ENCODE results near the gene PEX5.
A peak's percentile ranks its signal among the peaks of the same experiment; 100 is the strongest.
"Not testable (repeated sequence)": the region's sequence is repeated elsewhere in the genome, so short reads cannot be mapped to it uniquely, and the experiment has no call there.

Gene PEX5

DNA sequence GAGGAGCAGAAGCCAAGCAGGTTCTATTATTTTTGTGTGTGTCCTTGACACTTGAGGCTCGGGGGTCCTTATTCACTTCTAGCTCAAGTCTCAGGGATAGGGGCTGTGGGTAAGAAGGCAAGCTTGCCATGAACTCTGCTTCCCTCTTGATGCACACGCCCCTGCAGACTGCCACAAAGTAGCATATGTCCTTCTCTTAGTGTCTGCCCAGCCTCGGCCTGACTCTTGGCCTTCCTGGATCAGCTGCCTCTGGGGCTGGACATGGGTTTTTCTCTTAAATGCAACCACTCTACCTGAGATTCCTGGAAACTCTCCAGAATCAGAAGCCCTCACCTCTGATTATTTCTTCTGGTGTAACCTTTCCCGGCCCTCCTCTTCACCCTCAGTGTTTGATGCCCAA is 28.2 kb upstream of the PEX5 start:
- DNase-seq, result no peak

DNA sequence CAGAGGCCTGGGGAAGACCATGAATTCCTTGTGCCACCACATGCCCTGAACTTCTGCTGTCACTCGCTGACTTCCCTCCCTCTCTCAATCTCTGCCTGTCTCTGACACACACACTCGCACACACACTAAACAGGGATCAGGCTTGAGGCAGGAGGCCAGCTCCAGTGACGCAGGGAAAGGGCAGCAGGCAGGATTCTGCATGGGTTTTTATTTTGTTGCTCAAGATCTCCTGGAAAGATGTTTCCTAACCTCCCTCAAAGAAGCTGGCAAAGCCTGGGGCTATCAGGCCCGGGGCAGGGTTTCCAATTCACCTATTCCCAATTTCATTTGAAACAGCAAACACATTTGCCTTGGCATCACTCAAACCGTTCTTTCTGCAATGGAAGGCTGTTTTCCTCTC is 27.7 kb upstream of the PEX5 start:
- no peak for DNase-seq

DNA sequence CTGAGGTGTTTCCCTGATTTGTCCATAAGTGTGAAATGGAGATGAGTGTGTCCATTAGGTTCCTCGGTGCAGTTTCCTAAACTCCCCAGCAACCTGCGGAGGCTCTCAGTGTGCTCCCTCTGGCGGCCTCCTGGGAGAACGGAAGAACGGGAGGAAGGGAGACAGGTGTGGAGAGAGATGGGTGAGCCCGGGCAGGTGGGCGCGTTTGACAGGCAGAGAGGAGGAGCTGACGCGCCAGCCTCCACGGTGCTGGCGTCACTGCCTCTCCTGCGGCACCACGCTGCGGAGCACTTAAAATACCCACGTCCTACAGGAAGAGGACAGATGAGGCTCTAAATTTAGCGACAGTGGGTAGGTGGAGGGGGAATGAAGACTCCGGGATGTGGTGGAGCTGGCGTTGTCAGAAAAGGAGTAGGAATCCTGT is 26.8 kb upstream of the PEX5 start:
- DNase-seq, result peak in 1 of 2 donors; percentile 22

DNA sequence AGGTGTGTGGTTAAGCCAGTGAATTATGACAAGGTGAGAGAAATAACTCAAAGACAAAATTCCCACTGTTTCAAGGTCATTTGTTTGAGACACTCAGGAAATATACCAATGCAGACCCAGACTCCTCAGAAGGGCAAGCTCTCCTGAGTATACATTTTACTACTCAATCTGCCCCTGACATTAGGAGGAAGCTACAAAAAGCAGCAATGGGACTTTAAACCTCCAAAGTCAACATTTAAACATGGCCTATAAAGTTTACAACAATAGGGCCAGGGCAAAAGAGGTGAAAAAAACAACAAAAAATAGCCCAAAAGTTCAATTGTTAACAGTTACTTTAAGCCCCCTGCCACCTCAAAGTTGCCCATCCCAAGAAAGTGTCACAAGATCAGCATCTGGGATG is 19.5 kb upstream of the PEX5 start:
- no peak for DNase-seq

DNA sequence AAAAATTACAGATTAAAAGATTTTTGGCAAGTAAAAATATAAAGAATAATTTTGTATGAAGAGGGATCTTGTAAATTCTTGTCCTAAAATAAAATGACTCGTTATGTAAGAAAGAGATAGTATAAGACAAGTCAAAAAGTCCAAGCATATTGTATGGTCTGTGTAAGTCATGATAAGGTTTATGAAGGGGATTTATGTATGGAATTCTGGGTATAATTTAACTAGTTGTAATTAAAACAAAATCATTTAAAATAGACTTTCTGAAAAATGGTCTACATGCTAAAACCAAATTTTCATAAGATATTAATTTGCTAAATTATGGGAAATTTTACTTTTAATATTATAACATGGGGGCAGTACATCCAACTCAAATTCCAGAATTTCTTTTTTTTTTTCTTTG is 17.6 kb upstream of the PEX5 start:
- no peak for DNase-seq

DNA sequence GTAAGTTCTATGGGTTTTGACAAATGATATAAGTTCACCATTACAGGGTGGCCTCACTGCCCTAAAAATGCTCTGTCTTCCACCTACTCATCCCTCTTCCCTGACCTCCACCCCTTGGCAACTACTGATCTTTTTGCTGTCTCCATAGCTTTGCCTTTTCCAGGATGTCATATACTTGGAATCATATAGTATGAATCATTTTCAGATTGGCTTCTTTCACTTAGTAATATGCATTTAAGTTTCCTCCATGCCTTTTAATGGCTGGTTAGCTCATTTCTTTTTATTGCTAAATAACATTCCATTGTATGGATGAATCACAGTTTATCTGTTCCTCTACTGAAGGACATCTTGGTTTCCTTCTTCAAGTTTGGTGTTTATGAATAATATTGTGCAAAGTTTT is 14.0 kb upstream of the PEX5 start:
- no peak for DNase-seq

DNA sequence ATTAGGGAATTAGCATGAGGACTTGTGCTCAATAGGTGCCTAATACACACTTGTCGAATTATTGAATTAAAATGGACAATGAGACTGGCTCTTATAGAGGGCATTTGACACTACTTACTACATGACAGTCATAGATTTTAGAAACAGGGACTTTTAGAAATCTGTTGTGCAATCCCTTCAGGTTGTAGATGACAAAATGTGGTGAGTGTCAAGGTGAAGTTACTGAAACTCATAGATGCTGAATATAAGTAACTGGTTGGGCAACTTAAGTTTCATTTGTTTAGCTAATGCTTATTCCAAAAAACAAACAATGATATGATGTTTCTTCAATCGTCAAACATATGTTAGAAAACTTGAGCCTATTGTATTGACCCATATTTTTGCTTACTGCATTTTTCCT is 12.9 kb upstream of the PEX5 start:
- DNase-seq, result no peak

DNA sequence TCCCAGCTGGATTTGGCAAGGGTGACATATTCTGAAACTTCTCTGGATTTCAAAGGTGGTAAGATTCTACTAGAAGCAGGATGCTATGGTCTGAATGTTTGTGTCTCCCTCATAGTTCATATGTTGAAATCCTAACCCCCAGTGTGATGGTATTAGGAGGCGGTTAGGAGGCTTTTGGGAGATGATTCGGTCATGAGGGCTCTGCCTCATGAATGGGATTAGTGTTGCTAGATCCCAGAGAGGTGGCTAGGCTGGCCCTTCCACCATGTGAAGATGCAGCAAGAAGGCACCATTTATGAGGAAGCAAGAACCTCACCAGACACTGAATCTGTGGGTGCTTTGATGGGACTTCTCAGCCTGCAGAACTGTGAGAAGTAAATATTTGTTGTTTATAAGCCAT is 11.0 kb upstream of the PEX5 start:
- DNase-seq, result no peak

DNA sequence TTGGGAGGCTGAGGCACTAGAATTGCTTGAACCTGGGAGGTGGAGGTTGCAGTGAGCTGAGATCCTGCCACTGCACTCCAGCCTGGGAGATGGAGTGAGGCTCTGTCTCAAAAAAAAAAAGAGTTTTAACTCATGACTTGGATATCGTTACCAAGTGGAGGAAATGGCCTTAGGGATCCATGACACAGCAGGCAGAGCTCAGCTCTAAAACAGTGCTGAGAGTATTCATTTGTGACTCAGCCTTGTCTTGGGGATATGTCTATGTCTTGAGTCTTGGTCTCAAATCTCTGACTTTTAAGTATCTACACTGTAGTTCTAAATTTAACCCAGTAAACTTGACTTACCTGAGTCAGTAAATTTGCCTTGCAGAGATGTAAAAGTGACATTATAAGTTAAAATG is 8.8 kb upstream of the PEX5 start:
- no peak for DNase-seq

DNA sequence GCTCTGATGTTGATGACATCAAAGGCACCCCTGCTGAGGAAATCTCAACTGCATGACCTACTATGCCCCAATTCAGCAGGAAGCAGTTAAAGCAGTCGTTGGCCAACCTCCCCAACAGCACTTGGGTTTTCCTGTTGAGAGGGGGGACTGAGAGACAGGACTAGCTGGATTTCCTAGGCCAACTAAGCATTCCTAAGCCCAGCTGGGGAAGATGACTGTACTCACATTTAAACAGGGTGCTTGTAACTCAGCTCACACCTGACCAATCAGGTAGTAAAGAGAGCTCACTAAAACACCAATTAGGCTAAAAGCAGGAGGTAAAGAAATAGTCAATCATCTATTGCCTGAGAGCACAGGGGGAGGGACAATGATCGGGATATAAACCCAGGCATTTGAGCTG is 3.4 kb upstream of the PEX5 start:
- not testable (repeated sequence) for DNase-seq

DNA sequence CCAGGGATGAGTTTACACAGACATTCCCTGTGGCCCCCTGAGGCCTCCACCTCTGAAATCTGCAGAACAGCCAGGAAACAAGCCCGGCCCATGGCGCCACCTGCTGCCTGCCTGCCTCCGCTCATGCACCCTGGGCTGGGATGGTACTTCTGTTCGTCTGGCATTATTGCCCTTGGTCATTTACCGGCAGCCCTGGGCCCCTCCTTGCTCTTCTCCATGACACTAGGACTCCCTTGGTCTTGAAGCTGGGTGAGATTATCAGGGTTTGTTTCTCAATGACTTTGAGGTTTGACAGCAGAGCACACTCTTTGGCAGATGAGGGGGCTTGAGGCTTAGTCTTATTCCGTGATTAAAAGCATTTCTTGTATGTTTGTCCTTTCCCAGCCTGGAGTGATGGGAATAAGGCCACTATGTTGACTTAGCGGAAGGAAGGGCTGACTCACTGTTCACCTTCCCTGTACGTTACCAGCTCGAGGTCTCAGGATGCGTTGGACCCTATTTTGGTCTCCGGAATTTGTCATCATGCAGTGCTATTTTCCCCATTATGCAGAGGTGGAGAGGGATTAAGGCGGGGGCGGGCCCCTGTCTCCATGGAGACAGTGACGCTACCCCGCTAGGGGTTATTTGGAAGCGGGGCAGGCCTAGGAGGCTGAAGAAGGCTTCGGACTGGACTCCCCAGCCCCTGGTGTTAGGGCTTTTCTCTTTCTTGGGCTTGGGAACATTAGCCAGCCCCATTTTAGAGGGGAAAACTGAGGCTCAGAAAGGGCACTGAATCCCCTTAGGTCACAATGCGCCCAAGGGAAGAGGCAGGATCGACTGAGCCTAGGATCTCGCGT is 706 bp upstream of the PEX5 start:
- peak; percentile 63 to 64 for DNase-seq

DNA sequence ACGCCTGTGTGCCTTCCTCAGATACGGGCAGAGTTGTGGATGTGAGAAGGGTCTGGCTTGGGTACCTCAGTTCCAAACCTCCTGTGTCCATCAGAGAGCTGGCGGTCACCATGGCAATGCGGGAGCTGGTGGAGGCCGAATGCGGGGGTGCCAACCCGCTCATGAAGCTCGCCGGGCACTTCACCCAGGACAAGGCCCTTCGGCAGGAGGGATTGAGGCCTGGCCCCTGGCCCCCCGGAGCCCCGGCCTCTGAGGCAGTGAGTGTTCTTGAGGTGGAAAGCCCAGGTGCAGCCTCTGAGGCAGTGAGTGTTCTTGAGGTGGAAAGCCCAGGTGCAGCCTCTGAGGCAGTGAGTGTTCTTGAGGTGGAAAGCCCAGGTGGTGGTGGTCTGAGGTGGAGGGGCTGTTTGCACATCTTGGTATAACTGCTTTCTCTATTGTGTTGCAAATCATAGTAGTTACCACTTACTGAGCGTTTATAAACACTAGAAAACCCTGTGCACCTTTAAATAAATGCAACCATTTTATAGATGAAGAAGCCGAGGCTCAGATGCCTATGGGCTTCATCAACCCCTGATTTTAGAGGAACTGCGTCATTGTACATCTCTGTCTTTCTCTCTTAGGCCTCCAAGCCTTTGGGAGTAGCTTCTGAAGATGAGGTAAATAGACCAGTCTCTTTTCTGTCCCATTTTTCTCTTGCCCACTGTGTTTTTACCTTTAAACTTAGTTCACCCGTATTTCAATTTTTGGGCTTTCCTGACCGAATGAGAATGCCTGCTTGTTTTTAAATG is 976 bp downstream of the PEX5 start:
- DNase-seq, result no peak

DNA sequence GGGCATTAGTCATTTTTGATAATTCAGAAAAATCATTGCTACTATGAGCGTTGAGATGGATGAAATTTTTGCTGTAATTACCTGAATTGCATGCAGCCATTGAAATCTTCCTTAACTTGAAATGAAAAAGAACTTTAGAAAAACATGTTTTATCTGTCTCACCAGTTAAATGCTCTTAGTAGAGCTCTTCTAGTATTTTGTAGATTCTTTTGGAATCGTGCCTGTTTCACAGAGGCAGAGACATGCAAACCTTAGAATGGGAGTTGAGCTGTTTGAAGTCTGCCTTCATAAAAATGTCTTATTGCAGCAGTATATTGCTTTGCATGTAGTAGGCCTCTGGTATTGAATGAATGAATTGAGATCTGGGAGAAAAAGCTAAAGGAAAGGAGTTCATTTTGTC is 4.2 kb downstream of the PEX5 start:
- no peak for DNase-seq

DNA sequence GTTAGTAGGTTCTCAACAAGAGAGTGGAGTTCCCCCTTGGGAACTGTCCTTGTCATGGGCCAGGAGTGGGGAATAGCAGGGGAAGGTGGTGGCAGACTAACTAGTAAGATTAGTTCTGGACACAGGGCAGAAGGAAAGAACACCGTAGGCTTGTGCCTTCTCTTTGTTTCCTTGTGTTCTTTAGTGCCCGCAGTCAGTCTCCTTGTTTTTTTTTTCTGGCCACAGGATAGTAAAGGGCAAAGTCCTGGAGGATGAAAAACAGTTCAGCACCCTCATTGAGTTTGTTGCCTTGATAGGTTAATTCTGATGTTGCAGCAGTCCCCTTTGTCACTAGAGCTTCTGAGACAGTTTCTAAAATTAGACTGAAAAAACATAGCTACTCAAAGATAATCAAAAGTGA is 8.4 kb downstream of the PEX5 start:
- DNase-seq, result no peak

DNA sequence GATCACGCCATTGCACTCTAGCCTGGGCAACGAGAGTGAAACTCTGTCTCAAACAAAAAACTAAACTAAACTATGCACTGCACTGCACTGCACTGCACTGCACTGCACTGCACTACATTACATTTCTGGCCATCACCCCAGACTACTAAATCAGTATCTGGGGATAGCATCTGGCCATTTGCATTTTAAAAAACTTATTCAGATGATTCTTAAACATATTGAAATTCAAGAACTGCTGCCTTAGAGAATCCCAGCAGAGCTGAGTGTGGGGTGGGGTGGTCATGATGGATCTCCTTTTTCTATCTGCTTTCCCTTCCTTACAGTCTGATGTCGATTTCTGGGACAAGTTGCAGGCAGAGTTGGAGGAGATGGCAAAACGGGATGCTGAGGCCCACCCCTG is 13.6 kb downstream of the PEX5 start:
- DNase-seq, result no peak

DNA sequence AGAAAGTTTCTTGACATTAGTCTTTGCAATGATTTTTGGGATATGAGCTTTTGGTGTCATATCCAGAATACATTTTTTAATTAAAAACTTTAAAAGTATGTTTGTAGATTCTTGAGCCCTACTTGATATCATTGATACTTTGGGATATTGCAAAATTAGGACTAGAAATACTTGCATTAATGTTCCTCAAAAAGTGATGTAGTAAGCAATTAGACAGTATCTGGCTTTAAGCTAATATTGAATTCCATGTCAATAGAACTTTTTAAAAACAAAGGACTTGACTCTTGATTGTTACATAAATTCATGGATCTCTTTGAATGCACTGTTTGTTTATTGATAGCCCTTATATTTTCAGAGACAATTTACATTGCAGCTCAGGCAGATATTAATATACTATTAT is 15.6 kb downstream of the PEX5 start:
- no peak for DNase-seq

DNA sequence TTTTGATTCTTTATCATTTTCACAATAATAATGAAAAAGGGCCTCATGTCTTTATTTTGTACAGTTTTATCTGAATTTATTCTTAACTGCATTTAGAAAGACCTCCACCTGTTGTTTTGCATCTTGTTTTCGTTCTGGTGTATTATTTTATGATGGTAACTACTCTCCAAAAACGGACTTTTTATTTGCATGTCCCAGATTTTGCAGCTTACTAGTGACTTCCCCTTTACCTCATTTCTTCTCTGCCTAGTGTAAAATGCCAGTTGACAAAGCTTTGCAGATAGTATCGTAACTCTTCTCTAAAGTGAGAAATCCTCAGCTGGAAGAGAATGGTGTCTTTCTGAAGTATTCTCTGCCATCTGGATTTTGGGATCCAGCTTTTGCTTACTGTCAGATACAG is 17.2 kb downstream of the PEX5 start:
- no peak for DNase-seq

DNA sequence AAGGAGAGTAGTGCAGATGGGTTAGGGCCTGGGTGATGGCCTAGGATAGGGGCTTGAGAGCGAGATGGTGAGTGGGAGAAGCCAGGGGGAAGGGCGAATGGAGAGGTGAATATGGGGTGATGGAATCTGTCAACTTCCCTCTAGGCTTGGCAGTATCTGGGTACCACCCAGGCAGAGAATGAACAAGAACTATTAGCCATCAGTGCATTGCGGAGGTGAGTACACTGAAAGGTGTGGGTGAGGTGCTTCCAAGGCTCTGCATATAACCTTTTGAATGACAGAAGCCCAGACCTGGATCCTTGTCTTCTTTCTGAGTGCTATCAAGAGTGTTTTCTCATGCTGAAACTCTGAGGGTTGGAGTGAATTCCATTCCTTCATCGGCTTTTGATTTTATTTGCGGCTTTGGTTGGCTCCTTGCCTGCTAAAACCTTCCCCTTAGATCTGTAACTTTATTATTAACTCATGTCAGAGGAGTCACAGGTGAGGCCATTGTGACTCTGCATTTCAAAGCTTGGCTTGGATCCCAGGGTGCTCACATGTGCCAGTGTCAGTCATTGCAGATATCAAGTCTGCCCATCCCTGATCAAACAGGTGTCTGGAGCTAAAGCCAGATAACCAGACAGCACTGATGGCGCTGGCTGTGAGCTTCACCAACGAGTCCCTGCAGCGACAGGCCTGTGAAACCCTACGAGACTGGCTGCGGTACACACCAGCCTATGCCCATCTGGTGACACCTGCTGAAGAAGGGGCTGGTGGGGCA is 18.6 kb downstream of the PEX5 start:
- DNase-seq, result no peak

DNA sequence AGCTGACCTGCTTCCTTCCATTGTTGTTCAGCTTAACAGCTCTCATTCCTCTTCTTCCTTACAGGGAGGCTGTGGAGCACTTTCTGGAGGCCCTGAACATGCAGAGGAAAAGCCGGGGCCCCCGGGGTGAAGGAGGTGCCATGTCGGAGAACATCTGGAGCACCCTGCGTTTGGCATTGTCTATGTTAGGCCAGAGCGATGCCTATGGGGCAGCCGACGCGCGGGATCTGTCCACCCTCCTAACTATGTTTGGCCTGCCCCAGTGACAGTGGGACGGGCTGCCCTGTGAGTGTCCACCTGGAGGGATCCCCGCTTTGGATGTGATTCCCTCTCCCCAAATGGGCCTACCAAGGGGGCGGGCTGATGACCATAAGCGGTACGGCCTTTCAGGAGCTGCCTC is 20.5 kb downstream of the PEX5 start:
- no peak for DNase-seq

DNA sequence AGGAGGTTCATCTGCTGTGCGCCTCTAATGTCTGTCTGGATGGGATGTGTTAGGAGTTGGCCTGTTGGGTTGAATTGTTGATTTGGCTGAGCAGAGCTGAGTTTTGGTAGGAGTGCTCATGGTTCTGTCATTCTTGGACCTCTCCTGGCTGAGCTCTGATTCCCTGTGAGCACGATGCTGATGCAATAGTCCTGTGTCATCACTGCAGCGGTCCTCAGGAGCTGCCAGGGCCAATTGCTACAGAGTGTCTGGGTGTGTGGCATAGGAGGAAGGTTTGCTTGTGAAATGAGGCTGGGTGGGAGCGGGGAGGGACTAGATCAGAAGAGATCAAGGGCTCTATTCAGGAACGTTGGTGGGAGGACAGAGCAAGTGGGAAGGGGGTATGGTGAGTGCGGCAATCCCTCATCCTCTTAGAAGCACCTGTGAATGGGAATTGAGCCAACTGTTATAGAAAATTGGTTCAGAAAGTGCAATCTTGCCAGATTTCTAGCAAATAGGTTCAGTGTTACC is 21.2 kb downstream of the PEX5 start:
- no peak for DNase-seq

DNA sequence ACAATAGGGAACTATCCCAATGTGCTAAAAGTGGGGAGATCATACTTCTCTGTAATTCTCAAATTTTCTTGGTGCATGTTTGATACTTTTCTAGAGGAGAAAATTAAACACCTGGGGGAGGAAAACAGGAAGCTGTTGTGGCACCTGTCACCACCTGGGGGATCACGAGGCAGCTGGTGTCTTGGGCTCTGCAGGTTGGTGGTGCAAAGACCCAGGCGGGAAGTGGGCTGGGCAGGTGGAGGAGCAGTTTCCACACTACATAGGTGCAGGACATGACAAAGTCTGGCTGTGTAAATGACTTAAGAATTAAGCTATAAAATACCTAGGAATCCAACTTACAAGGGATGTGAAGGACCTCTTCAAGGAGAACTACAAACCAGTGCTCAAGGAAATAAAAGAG is 23.2 kb downstream of the PEX5 start:
- DNase-seq, result no peak

DNA sequence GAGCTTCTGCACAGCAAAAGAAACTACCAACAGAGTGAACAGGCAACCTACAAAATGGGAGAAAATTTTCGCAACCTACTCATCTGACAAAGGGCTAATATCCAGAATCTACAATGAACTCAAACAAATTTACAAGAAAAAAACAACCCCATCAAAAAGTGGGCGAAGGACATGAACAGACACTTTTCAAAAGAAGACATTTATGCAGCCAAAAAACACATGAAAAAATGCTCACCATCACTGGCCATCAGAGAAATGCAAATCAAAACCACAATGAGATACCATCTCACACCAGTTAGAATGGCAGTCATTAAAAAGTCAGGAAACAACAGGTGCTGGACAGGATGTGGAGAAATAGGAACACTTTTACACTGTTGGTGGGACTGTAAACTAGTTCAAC is 24.3 kb downstream of the PEX5 start:
- DNase-seq, result not testable (repeated sequence)

DNA sequence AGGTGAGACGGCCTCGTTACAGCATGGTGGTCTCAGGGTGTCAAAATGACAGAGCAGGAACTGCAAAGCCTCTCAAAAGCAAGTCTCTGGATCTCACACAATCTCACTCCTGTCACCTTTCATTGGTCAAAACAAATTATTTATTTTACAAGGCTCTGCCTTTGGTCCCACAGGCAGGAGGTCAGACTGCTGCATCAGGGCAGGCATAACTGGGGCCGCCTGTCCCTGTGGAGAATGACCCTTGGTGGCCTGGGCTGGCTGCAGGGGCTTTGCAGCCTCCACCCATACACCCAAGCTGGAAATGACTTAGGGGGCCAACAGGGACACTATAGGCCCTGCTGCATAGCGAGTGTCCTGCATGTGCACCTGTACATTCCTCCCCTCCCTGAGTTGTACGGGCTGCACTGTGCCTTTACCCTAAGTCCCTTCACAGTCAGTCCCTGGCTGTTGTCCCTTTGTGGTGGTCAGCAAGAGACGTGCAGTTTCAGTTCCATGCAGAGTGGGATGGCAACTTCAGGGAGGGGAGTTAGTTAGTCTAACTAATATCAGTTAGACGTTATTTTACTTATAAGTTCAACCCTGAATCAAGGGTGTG is 28.1 kb downstream of the PEX5 start:
- DNase-seq, result no peak

Measured in CD4-positive, alpha-beta T cell treated with Interleukin-4 for 1 hour (primary cell).